K562 (cell line): Measurements from ENCODE around the gene C19orf18. TPM values are rescaled to one million over a fixed set of nuclear protein-coding genes. Genes with fewer than 3 reads are reported as not detected.

Experiments
- ATAC-seq: fragments of 200-7000 bp; cut with Tn5 transposase; 3 replicates; pipeline ENCODE4 v1.9.1; 2020; ENCODE audit warnings: moderate library complexity
- BruUV-seq: library from RNA; stranded (reverse); fragments of 400-500 nt; replicated peaks from 2 replicates; lab custom pipeline; 2021; lab: Mats Ljungman, UMichigan
- CTCF ChIA-PET: fragments of 300-600 bp; formaldehyde crosslinking; extraction: SDS; loops from one replicate; lab custom pipeline; 2021; ENCODE audit warnings: low intra/inter-chr PET ratio; lab: Yijun Ruan, JAX
- POLR2A ChIA-PET: fragments of 300-600, 350-650 bp; sonication (Branson Sonifier 250); formaldehyde crosslinking; extraction: SDS; loops from one replicate; lab custom pipeline; 2021; ENCODE audit warnings: antibody characterized with exemption, inconsistent platforms; lab: Yijun Ruan, JAX
- DNase-seq, 4 experiments: peaks; one replicate each; pipeline versions ENCODE4 v3.0.0 to v3.0.0-alpha.2; 2011 to 2018; ENCODE audit warnings: low spot score in 3 of 4, mixed read lengths in 3 of 4; ENCODE audit errors: extremely low read depth in 1 of 4
- FAIRE-seq: peaks from 2 replicates; lab custom pipeline; 2011; peaks lifted over from hg19 to GRCh38; lab: Jason Lieb, UNC
- H2AFZ ChIP-seq: 2 replicates; pipeline ENCODE4 v1.6.0; 2011; ENCODE audit warnings: low read depth, low read length, control low read depth, inconsistent platforms
- H3K27ac ChIP-seq: fragments of 200-600 bp; 3 replicates; pipeline ENCODE4 v1.8.0; 2011; ENCODE audit warnings: low read depth, mild to moderate bottlenecking, control low read depth, inconsistent platforms, low read length, moderate library complexity, mixed read lengths; ENCODE audit errors: extremely low read depth
- H3K27me3 ChIP-seq, 2 experiments: fragments of 300-600 bp in 1 of 2; 2 replicates in 1 of 2; 3 replicates in 1 of 2; pipeline versions ENCODE4 v1.6.0 to v1.8.0; 2011; ENCODE audit warnings: inconsistent platforms in 2 of 2, low read length in 2 of 2, mild to moderate bottlenecking in 1 of 2, mixed read lengths in 1 of 2, moderate library complexity in 1 of 2; ENCODE audit not compliant: control insufficient read depth in 2 of 2, insufficient read depth in 2 of 2
- H3K36me3 ChIP-seq: fragments of 300-600 bp; 3 replicates; pipeline ENCODE4 v1.8.0; 2011; ENCODE audit warnings: mild to moderate bottlenecking, low read length, inconsistent platforms; ENCODE audit not compliant: control insufficient read depth, insufficient read depth
- H3K4me1 ChIP-seq, 2 experiments: fragments of 200-600 bp in 1 of 2; replicated peaks in 1 of 2; 2 replicates in 1 of 2; 3 replicates in 1 of 2; pipeline versions ENCODE4 v1.5.1 to v1.8.0; 2011; ENCODE audit warnings: inconsistent platforms in 2 of 2, low read length in 2 of 2, mild to moderate bottlenecking in 1 of 2, mixed read lengths in 1 of 2, moderate library complexity in 1 of 2; ENCODE audit not compliant: control insufficient read depth in 2 of 2, insufficient read depth in 2 of 2
- H3K4me2 ChIP-seq: 2 replicates; pipeline ENCODE4 v1.6.1; 2011; ENCODE audit warnings: low read length, control low read depth, inconsistent platforms, mixed read lengths; ENCODE audit not compliant: insufficient read depth
- H3K4me3 ChIP-seq: fragments of 200-600 bp; sonication (generic), shearing (Covaris generic); 2 replicates; pipeline ENCODE4 v1.5.1; 2016; ENCODE audit warnings: control low read depth, inconsistent platforms
- H3K79me2 ChIP-seq: fragments of 200-600 bp; 3 replicates; pipeline ENCODE4 v1.8.0; 2011; ENCODE audit warnings: low read length, inconsistent platforms; ENCODE audit not compliant: control insufficient read depth, insufficient read depth
- H3K9ac ChIP-seq, 2 experiments: 2 replicates each; pipeline versions ENCODE4 v1.6.0 to v1.6.1; 2011; ENCODE audit warnings: low read depth in 2 of 2, low read length in 2 of 2, control low read depth in 1 of 2, inconsistent platforms in 1 of 2, mild to moderate bottlenecking in 1 of 2, mixed read lengths in 1 of 2; ENCODE audit not compliant: insufficient read depth in 1 of 2
- H3K9me1 ChIP-seq: one replicate; pipeline ENCODE4 v1.6.0; 2011; ENCODE audit warnings: inconsistent platforms, mild to moderate bottlenecking, low read length, moderate library complexity; ENCODE audit not compliant: control insufficient read depth, insufficient read depth
- H3K9me3 ChIP-seq: replicated peaks from 2 replicates; pipeline ENCODE4 v1.5.1; 2011; ENCODE audit warnings: low read depth, low read length, inconsistent platforms; ENCODE audit not compliant: control insufficient read depth, insufficient read depth
- H4K20me1 ChIP-seq: replicated peaks from 2 replicates; pipeline ENCODE4 v1.6.1; 2011; ENCODE audit warnings: low read length, inconsistent platforms, mixed read lengths; ENCODE audit not compliant: control insufficient read depth, insufficient read depth
- BCOR ChIP-seq: fragments of 450-650 bp; IDR thresholded peaks from 2 replicates; pipeline ENCODE4 v1.6.1; 2016
- HNRNPK ChIP-seq: fragments of 200-400 bp; formaldehyde crosslinking; IDR thresholded peaks from one replicate; pipeline ENCODE4 v1.6.1; 2018; ENCODE audit warnings: mild to moderate bottlenecking, low read depth, low read length; ENCODE audit not compliant: poor library complexity, severe bottlenecking
- KLF16 ChIP-seq: IDR thresholded peaks from 2 replicates; pipeline ENCODE4 v1.6.1; 2016; ENCODE audit warnings: antibody characterized with exemption
- NELFE ChIP-seq: IDR thresholded peaks from 2 replicates; pipeline ENCODE4 v1.6.1; 2011; ENCODE audit warnings: mild to moderate bottlenecking; ENCODE audit not compliant: insufficient read depth, insufficient read length
- NUFIP1 ChIP-seq: fragments of 450-650 bp; IDR thresholded peaks from 2 replicates; pipeline ENCODE4 v1.6.1; 2018; ENCODE audit not compliant: partially characterized antibody
- RBM17 ChIP-seq: fragments of 200-400 bp; formaldehyde crosslinking; IDR thresholded peaks from 2 replicates; pipeline ENCODE4 v1.6.1; 2017; ENCODE audit warnings: low read depth, mild to moderate bottlenecking, low read length, borderline replicate concordance
- RFX1 ChIP-seq: fragments of 450-650 bp; IDR thresholded peaks from 2 replicates; pipeline ENCODE4 v1.6.1; 2016; ENCODE audit warnings: mild to moderate bottlenecking, moderate library complexity
- SMAD1 ChIP-seq: fragments of 150-350 bp; IDR thresholded peaks from 2 replicates; pipeline ENCODE4 v1.6.1; 2014; ENCODE audit warnings: low read length, low read depth; ENCODE audit not compliant: partially characterized antibody
- SMARCA4 ChIP-seq: fragments of 450-650 bp; IDR thresholded peaks from 2 replicates; pipeline ENCODE4 v1.6.1; 2016
- SNRNP70 ChIP-seq: fragments of 200-400 bp; formaldehyde crosslinking; optimal IDR thresholded peaks from 2 replicates; pipeline ENCODE3; 2017; ENCODE audit warnings: low read depth, low read length
- ZKSCAN1 ChIP-seq: fragments of 150-350 bp; IDR thresholded peaks from 2 replicates; pipeline ENCODE4 v1.6.1; 2016; ENCODE audit warnings: low read depth, low read length
- ZNF121 ChIP-seq: sonication (generic); formaldehyde crosslinking; conservative IDR thresholded peaks from 2 replicates; pipeline ENCODE4 v1.8.0; 2022; ENCODE audit warnings: missing genetic modification reagents
- ZNF140 ChIP-seq: fragments of 250-450 bp; sonication (Bioruptor Pico); IDR thresholded peaks from 2 replicates; pipeline ENCODE4 v1.8.0; 2021; ENCODE audit warnings: moderate library complexity, mild to moderate bottlenecking, inconsistent platforms
- ZNF431 ChIP-seq: sonication (generic); formaldehyde crosslinking; IDR thresholded peaks from 2 replicates; pipeline ENCODE4 v1.8.0; 2022; ENCODE audit warnings: mild to moderate bottlenecking, missing genetic modification reagents
- ZNF707 ChIP-seq: fragments of 250-450 bp; sonication (Bioruptor Pico); conservative IDR thresholded peaks from 2 replicates; pipeline ENCODE4 v1.8.0; 2022; ENCODE audit warnings: inconsistent platforms, mild to moderate bottlenecking, moderate library complexity
- ZNF780A ChIP-seq: fragments of 250-450 bp; sonication (Bioruptor Pico); IDR thresholded peaks from 2 replicates; pipeline ENCODE4 v1.5.0; 2021; ENCODE audit warnings: mild to moderate bottlenecking
- WGBS: fragments of 100-300 bp; shearing (Covaris generic); methylation state at CpG from one replicate; pipeline ENCODE4 v1.1.6; 2016; ENCODE audit warnings: low coverage, mixed read lengths; ENCODE audit not compliant: insufficient coverage; ENCODE audit errors: missing lambda C conversion rate; 5-methylcytosine and 5-hydroxymethylcytosine counted together
- in situ Hi-C: fragments of 300-500 bp; cut with MboI; formaldehyde crosslinking; loops from 4 replicates; pipeline ENCODE4 v1.15.0; 2018; ENCODE audit warnings: inconsistent platforms, mixed read lengths
- intact Hi-C: fragments of 100-400 bp; cut with micrococcal nuclease; formaldehyde crosslinking; loops from 2 replicates; pipeline ENCODE4 v1.14.2; 2022
- polyA plus RNA-seq, 8 experiments: library from polyadenylated mRNA; depleted of rRNA in 4 of 8; stranded (reverse) in 5 of 8; unstranded in 3 of 8; fragments of >200 nt; fragmentation: Nextera tagmentation in 2 of 8; fragmentation: Illumina TruSeq in 1 of 8; extraction: Ambion mirVana in 2 of 8; extraction: Trizol in 1 of 8; gene quantifications; 2 replicates each; pipeline versions ENCODE4 v1.2.1 to v1.2.3, GENCODE V29; 2011 to 2014; ENCODE audit warnings: inconsistent platforms in 1 of 8, missing spikeins in 1 of 8
- total RNA-seq, 7 experiments: library from RNA; depleted of rRNA in 6 of 7; stranded (reverse); fragments of >200 nt in 6 of 7; fragmentation: Illumina TruSeq in 2 of 7; extraction: Trizol in 2 of 7; gene quantifications; 2 replicates each; pipeline versions ENCODE4 v1.2.1 to v1.2.3, GENCODE V29; 2011 to 2021; ENCODE audit warnings: low replicate concordance in 1 of 7
- TF ChIP-seq, protein P1 (sequence below): fragments of 250-450 bp; sonication (Bioruptor Pico); IDR thresholded peaks from 2 replicates; pipeline ENCODE4 v1.8.0; 2022; ENCODE audit warnings: moderate library complexity, mild to moderate bottlenecking, inconsistent platforms
- TF ChIP-seq, protein P2 (sequence below): fragments of 250-450 bp; sonication (Bioruptor Pico); IDR thresholded peaks from 2 replicates; pipeline ENCODE4 v1.4.0; 2020

The C19orf18 gene
- total and polyA plus RNA-seq, 9 of the 15 experiments (the other 6 are each of a cell fraction or from before 2014, with no cell fraction given) = not detected

DNA sequence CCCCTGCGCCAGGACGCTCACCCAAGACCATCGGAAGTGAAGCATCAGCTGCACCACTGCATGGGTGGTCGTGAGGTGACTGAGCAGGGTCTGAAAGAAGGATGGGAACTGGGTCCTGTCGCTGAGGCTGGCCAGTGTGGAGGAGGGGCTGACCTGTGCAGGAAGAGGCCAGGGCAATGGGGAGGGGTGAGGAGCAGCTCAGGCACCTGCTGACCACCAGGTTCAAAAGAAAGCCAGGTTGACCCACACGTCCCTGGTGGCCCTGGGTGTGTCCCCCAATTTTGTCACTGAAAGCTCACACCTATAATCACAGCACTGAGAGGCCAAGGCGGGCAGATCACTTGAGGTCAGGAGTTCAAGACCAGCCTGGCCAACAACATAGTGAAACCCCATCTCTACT is 45.8 kb upstream of the C19orf18 start (continued):
- TF ChIP-seq, protein P1, sequence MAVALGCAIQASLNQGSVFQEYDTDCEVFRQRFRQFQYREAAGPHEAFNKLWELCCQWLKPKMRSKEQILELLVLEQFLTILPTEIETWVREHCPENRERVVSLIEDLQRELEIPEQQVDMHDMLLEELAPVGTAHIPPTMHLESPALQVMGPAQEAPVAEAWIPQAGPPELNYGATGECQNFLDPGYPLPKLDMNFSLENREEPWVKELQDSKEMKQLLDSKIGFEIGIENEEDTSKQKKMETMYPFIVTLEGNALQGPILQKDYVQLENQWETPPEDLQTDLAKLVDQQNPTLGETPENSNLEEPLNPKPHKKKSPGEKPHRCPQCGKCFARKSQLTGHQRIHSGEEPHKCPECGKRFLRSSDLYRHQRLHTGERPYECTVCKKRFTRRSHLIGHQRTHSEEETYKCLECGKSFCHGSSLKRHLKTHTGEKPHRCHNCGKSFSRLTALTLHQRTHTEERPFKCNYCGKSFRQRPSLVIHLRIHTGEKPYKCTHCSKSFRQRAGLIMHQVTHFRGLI = no peak
- no peak for TF ChIP-seq SMARCA4
- TF ChIP-seq HNRNPK = no peak
- no peak for TF ChIP-seq RFX1
- no peak for TF ChIP-seq ZNF780A
- TF ChIP-seq KLF16 = no peak
- TF ChIP-seq ZNF121 (CRISPR knock-in tag) = no peak
- TF ChIP-seq NELFE = no peak
- no peak for TF ChIP-seq ZNF707 (CRISPR knock-in tag)
- TF ChIP-seq NUFIP1 = no peak
- TF ChIP-seq, all 486 proteins: peak for 0

DNA sequence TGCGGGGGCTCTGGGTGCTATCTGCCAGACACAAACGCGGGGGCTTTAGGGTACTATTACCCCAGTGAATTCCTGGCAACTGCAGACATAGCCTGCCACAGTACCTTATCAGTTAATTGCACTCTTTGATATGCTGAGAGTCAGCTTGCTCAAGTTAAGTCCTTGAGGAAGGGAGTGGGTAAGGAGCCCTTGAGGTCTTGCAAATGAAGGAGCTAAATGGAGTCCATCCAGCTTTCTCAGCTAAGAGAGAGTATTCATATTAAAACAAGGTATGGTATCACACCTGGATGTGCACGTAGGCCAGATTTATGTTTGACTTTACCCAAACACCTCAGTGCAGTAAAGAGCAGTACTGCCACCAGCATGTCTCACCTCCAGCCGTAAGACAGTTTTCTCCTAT is 39.8 kb upstream of the C19orf18 start:
- 1% methylated on average over 5 of the region's 5 CpGs for whole genome bisulfite sequencing
- ChIA-PET POLR2A (no interaction called here), CTCF (no interaction called here)
- no peak overlapping the region for H3K4me3 ChIP-seq
- H3K79me2 ChIP-seq = no peaks in the 10 kb centered on the region
- H3K9me3 ChIP-seq = no peaks in the 10 kb centered on the region
- no peak overlapping the region for H2AFZ ChIP-seq
- DNase-seq = no peak
- intact Hi-C loops = no loop called here
- no peaks in the 10 kb centered on the region for H3K9me1 ChIP-seq
- H3K36me3 ChIP-seq = no peaks in the 10 kb centered on the region
- no peaks in the 10 kb centered on the region for H3K27me3 ChIP-seq
- H3K27ac ChIP-seq = no peak overlapping the region
- no peaks in the 10 kb centered on the region for H4K20me1 ChIP-seq
- no peak for FAIRE-seq
- ATAC-seq = no peak
- no peak overlapping the region for H3K9ac ChIP-seq
- in situ Hi-C loops = no loop called here
- peaks cover 0 to 8% of the 10 kb centered on the region in 2 experiments; a peak in 2 of 5 replicates for H3K4me1 ChIP-seq
- BruUV-seq = no TSS peak
- no peak overlapping the region for H3K4me2 ChIP-seq
- no peak for TF ChIP-seq ZKSCAN1
- TF ChIP-seq, protein P2, sequence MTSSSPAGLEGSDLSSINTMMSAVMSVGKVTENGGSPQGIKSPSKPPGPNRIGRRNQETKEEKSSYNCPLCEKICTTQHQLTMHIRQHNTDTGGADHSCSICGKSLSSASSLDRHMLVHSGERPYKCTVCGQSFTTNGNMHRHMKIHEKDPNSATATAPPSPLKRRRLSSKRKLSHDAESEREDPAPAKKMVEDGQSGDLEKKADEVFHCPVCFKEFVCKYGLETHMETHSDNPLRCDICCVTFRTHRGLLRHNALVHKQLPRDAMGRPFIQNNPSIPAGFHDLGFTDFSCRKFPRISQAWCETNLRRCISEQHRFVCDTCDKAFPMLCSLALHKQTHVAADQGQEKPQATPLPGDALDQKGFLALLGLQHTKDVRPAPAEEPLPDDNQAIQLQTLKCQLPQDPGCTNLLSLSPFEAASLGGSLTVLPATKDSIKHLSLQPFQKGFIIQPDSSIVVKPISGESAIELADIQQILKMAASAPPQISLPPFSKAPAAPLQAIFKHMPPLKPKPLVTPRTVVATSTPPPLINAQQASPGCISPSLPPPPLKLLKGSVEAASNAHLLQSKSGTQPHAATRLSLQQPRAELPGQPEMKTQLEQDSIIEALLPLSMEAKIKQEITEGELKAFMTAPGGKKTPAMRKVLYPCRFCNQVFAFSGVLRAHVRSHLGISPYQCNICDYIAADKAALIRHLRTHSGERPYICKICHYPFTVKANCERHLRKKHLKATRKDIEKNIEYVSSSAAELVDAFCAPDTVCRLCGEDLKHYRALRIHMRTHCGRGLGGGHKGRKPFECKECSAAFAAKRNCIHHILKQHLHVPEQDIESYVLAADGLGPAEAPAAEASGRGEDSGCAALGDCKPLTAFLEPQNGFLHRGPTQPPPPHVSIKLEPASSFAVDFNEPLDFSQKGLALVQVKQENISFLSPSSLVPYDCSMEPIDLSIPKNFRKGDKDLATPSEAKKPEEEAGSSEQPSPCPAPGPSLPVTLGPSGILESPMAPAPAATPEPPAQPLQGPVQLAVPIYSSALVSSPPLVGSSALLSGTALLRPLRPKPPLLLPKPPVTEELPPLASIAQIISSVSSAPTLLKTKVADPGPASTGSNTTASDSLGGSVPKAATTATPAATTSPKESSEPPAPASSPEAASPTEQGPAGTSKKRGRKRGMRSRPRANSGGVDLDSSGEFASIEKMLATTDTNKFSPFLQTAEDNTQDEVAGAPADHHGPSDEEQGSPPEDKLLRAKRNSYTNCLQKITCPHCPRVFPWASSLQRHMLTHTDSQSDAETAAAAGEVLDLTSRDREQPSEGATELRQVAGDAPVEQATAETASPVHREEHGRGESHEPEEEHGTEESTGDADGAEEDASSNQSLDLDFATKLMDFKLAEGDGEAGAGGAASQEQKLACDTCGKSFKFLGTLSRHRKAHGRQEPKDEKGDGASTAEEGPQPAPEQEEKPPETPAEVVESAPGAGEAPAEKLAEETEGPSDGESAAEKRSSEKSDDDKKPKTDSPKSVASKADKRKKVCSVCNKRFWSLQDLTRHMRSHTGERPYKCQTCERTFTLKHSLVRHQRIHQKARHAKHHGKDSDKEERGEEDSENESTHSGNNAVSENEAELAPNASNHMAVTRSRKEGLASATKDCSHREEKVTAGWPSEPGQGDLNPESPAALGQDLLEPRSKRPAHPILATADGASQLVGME (CRISPR knock-in tag) = no peak
- no peak for TF ChIP-seq BCOR
- TF ChIP-seq ZNF140 = no peak
- TF ChIP-seq SNRNP70 = no peak
- no peak for TF ChIP-seq ZNF431 (CRISPR knock-in tag)
- no peak for TF ChIP-seq RBM17
- no peak for TF ChIP-seq ZNF121 (CRISPR knock-in tag)
- no peak for TF ChIP-seq SMAD1
